ENCODE data around the gene TMLHE.
"Not testable (repeated sequence)": the region's sequence is repeated elsewhere in the genome, so short reads cannot be mapped to it uniquely, and the experiment has no call there.

TMLHE gene

DNA sequence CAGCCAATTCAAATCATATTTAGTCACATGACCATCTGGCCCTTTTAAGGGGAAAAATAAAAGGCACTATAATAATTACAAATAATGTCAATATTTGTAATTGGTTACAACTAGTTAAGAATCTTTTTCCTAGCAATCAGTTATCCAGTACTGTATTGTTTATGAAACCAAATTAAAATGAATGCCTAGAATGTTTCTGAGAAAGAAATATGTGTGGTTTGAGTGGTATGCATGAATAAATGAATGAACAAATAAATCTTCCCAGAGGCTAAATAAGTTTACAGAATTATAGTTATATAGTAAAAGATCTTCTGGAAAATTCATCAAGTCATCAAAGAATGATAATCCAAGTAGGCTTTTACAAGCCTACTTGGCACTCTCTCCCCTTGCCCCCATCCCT, 98.5 kb downstream of the TMLHE start:
- no peak overlapping the region for H3K4me3 ChIP-seq
- no peak overlapping the region for H3K27ac ChIP-seq

DNA sequence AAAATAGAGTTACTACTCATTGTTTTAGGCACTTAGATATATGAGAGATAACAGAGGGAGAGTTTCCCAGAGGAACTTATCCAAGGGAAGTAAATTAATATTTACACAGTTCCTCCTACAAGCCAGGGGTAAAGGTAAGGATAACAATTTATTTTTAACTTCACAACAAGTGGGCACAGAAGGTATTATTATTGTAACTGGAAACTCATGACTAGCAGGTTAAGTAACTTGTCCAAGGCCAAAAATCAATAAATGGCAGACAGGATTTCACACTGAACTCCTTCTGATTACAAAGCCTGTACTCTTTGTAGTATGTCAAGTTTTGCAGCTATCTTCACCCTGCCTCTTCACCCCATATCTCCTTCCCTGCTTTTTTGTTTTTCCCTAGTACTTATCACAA, 107.5 kb downstream of the TMLHE start:
- no peak overlapping the region for H3K27ac ChIP-seq
- H3K4me3 ChIP-seq: no peak overlapping the region

DNA sequence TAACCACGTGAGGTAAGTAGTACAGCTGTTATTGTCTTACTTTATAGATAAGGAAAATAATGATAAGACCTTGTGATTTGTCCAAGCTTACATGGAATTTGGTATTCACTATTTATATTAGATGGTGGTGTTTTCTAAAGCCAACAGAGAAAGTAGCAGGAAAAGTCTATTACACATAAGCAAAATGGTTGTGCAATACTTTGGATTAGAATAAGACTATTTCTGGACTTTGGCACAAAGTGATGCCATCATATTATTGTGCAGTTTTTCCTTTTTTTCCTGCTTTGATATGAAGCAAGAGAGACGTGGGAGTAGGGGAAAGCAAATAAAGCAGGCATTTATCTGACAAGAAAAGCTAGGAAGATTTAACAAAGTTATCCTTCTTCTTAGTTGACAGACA, 117.6 kb downstream of the TMLHE start:
- not testable (repeated sequence) for H3K27ac ChIP-seq, H3K4me3 ChIP-seq

DNA sequence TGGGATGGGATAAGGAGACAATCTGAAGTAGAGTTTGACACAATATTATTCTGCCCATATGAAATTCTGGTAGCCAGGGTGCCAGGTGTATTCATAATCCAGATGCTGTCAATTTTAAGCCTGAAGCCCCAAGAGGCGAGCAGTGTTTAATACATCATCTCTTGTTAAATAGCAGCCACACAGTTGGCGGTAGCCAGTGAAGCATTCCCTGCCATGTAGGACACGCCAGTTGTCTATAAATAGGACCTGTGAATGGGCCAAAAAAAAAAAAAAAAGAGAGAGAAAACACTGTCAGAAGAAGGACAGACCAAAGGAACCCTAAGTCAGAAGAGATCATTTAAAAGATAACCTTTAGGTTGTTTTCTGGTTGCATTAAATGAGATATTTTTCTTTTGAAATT, 121.3 kb downstream of the TMLHE start:
- not testable (repeated sequence) for H3K27ac ChIP-seq

GRCh38 chrX:155477136-155477535, 135.6 kb downstream of the TMLHE start:
- not testable (repeated sequence) for H3K4me3 ChIP-seq, H3K27ac ChIP-seq

More for the DNA sequence above, 121.3 kb downstream of the TMLHE start:
- H3K4me3 ChIP-seq: not testable (repeated sequence)

DNA sequence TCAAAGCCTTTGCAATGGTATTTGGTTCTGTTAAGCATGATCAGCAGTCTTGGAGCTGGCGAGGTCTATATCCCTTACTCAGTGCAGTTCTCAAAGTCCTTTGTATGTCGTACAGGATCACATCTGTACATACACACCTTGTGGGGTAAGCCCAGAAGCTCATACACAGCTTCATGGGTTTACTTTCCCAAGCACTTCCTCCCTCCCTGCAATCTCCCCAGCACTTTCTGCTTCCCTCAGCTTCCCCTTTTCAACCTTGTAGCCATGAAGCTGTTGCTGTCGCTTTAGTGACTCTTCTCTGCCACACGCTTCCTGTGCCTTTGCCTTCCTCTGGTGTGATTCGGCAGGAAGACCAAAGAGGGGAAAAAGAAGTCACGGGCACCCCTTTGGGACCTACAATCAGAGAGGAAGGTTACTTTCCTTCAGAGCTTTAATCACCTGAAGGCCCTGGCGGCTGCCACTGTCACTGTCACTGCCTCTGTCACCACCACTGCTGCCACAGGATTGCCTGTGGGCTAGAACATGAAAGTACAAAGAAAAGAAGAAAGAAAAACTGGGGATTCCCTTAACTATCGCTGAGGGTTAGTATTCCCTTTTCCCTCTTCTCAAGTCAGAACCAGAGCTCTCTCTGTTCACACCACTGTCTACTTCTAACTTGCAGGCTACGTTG, 146.3 kb downstream of the TMLHE start:
- H3K27ac ChIP-seq, H3K4me3 ChIP-seq: not testable (repeated sequence)

GRCh38 chrX:155460501-155460900, 152.3 kb downstream of the TMLHE start:
- H3K4me3 ChIP-seq, H3K27ac ChIP-seq: not testable (repeated sequence)

DNA sequence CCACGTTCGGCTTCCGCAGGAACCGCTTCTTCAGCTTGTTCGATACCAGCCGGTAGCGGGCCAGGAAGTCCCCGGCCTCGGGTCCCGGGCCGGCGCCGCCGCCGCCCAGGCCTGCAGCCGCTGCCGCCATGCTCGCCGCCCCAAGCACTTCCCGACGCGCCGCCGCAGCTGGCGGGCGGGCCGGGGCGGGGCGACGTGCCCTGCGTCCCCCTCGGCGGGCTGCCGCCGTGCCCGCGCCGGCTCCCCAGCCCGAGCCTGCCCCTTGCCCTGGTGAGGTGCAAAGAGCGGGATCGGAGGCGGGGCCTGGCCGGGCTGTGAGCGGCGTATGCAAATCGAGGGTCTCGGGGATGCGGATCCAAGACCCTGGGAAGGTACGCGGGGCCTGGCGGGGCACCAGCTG, 154.3 kb downstream of the TMLHE start, which contains the start of gene F8A3:
TSS of gene F8A3 (minus strand) at position 150 of the 400 bp plus-strand sequence. CDS start at position 130, 20 bp downstream.
- not testable (repeated sequence) for H3K4me3 ChIP-seq, H3K27ac ChIP-seq

GRCh38 chrX:155457761-155458447, 154.8 kb downstream of the TMLHE start:
- not testable (repeated sequence) for H3K4me3 ChIP-seq, H3K27ac ChIP-seq

- H3K27ac ChIP-seq: no peak overlapping the region
- no peak overlapping the region for H3K4me3 ChIP-seq
Measured at GRCh38 chrX:155441097-155441496, 171.7 kb downstream of the TMLHE start.
